Fibroblast of lung (primary cell): ENCODE data around the gene ALG12. TPM values are rescaled to one million over a fixed set of nuclear protein-coding genes. Genes with fewer than 3 reads are reported as not detected.

Experiments
- DNase-seq, 2 donors: peaks; one replicate each; pipeline versions ENCODE4 v3.0.0 to v3.0.0-alpha.2; 2010; ENCODE audit warnings: low read depth in 2 of 2
- H2AFZ ChIP-seq: 2 replicates; pipeline ENCODE4 v1.5.1; 2012; ENCODE audit warnings: low read length, control low read depth, inconsistent platforms
- H3K27ac ChIP-seq: 2 replicates; pipeline ENCODE4 v1.5.1; 2011; ENCODE audit warnings: low read length, control low read depth; ENCODE audit not compliant: insufficient read depth
- H3K27me3 ChIP-seq: 2 replicates; pipeline ENCODE4 v1.5.1; 2011; ENCODE audit warnings: mild to moderate bottlenecking, low read length; ENCODE audit not compliant: control insufficient read depth, insufficient read depth
- H3K36me3 ChIP-seq: 2 replicates; pipeline ENCODE4 v1.5.1; 2011; ENCODE audit warnings: low read length; ENCODE audit not compliant: control insufficient read depth, insufficient read depth
- H3K4me1 ChIP-seq: 2 replicates; pipeline ENCODE4 v1.5.1; 2011; ENCODE audit warnings: low read length; ENCODE audit not compliant: control insufficient read depth, insufficient read depth; ENCODE audit errors: extremely low read depth
- H3K4me2 ChIP-seq: 2 replicates; pipeline ENCODE4 v1.5.1; 2011; ENCODE audit warnings: low read length, control low read depth; ENCODE audit not compliant: insufficient read depth; ENCODE audit errors: extremely low read depth
- H3K4me3 ChIP-seq, 4 experiments: fragments of 200-600 bp in 1 of 4; sonication (generic) in 1 of 4; replicated peaks in 1 of 4; 2 replicates each; pipeline ENCODE4 v1.5.1; 2011 to 2016; ENCODE audit warnings: low read length in 4 of 4, low read depth in 3 of 4, mild to moderate bottlenecking in 3 of 4, control low read depth in 2 of 4, inconsistent platforms in 1 of 4, mixed read lengths in 1 of 4; ENCODE audit not compliant: insufficient read depth in 1 of 4; ENCODE audit errors: control extremely low read depth in 1 of 4
- H3K79me2 ChIP-seq: 2 replicates; pipeline ENCODE4 v1.5.1; 2012; ENCODE audit warnings: mild to moderate bottlenecking, low read length, inconsistent platforms; ENCODE audit not compliant: control insufficient read depth, insufficient read depth
- H3K9ac ChIP-seq: 2 replicates; pipeline ENCODE4 v1.5.1; 2011; ENCODE audit warnings: mild to moderate bottlenecking, low read length, control low read depth; ENCODE audit not compliant: insufficient read depth
- H3K9me3 ChIP-seq: 2 replicates; pipeline ENCODE4 v1.5.1; 2012; ENCODE audit warnings: low read depth, low read length; ENCODE audit not compliant: control insufficient read depth, insufficient read depth
- H4K20me1 ChIP-seq: 2 replicates; pipeline ENCODE4 v1.5.1; 2011; ENCODE audit warnings: low read length; ENCODE audit not compliant: control insufficient read depth, insufficient read depth; ENCODE audit errors: extremely low read depth
- CTCF ChIP-seq, 2 donors: IDR thresholded peaks in 1 of 2; conservative IDR thresholded peaks in 1 of 2; 1 replicate in 1 of 2; 2 replicates in 1 of 2; pipeline ENCODE4 v1.5.1; 2011 to 2012; ENCODE audit warnings: low read length in 2 of 2, control low read depth in 1 of 2, inconsistent platforms in 1 of 2, low read depth in 1 of 2, mild to moderate bottlenecking in 1 of 2
- EZH2 ChIP-seq: IDR thresholded peaks from 2 replicates; pipeline ENCODE4 v1.5.1; 2012; ENCODE audit warnings: low read length, control low read depth, mild to moderate bottlenecking; ENCODE audit errors: missing control alignments
- polyA plus RNA-seq, 2 donors: library from polyadenylated mRNA; depleted of rRNA in 1 of 2; stranded (reverse) in 1 of 2; unstranded in 1 of 2; fragments of >200 nt; gene quantifications; 2 replicates each; pipeline ENCODE4 v1.2.1, GENCODE V29; 2011 to 2012; ENCODE audit warnings: missing spikeins in 1 of 2
- total RNA-seq: library from RNA; depleted of rRNA; stranded (reverse); fragments of >200 nt; gene quantifications from 2 replicates; pipeline ENCODE4 v1.2.1, GENCODE V29; 2014

The ALG12 gene
- total and polyA plus RNA-seq, 2 donors (not counting 1 experiment from before 2014, with no cell fraction given): 9.6 to 19.0 TPM

- peak overlapping the region in 2 of 4 experiments; percentile 3 to 84 for H3K4me3 ChIP-seq
- H3K27me3 ChIP-seq: no peaks in the 10 kb centered on the region
- DNase-seq: no peak
- no peak overlapping the region for H3K9ac ChIP-seq
- no peak overlapping the region for H2AFZ ChIP-seq
- no peak for TF ChIP-seq EZH2
- TF ChIP-seq CTCF (conservative IDR thresholded peaks at IDR 0.05 in 1 of 2, IDR thresholded peaks at IDR 0.05 in 1 of 2; ENCODE audit: low read depth in 1 of 2, low read length in 2 of 2): no peak
- H3K36me3 ChIP-seq: peaks cover 20% of the 10 kb centered on the region
- peaks cover 14% of the 10 kb centered on the region for H3K4me1 ChIP-seq
- peaks cover 30% of the 10 kb centered on the region for H3K79me2 ChIP-seq
- H3K27ac ChIP-seq: no peak overlapping the region
- H4K20me1 ChIP-seq: no peaks in the 10 kb centered on the region
- H3K9me3 ChIP-seq: no peaks in the 10 kb centered on the region
- H3K4me2 ChIP-seq: peak overlapping the region; percentile 87
Observed at GRCh38 chr22:49958931-49959781, 40.9 kb upstream of the ALG12 start.

- TF ChIP-seq EZH2 (no peak), CTCF (conservative IDR thresholded peaks at IDR 0.05 in 1 of 2, IDR thresholded peaks at IDR 0.05 in 1 of 2; ENCODE audit: low read depth in 1 of 2, low read length in 2 of 2) (no peak)
- Histone ChIP-seq H2AFZ (no peak overlapping the region), H3K79me2 (peaks cover 24% of the 10 kb centered on the region), H3K4me1 (peaks cover 14% of the 10 kb centered on the region), H3K4me2 (no peak overlapping the region), H4K20me1 (no peaks in the 10 kb centered on the region), H3K9ac (no peak overlapping the region), H3K27ac (no peak overlapping the region), H3K4me3 (no peak overlapping the region), H3K36me3 (peaks cover 15% of the 10 kb centered on the region), H3K27me3 (no peaks in the 10 kb centered on the region), H3K9me3 (no peaks in the 10 kb centered on the region)
- DNase-seq: no peak
Observed at GRCh38 chr22:49958366-49958921, 40.2 kb upstream of the ALG12 start.

- H3K9ac ChIP-seq: no peak overlapping the region
- no peaks in the 10 kb centered on the region for H3K27me3 ChIP-seq
- H3K4me3 ChIP-seq: no peak overlapping the region
- H4K20me1 ChIP-seq: no peaks in the 10 kb centered on the region
- no peak overlapping the region for H2AFZ ChIP-seq
- H3K4me2 ChIP-seq: no peak overlapping the region
- DNase-seq: no peak
- H3K27ac ChIP-seq: no peak overlapping the region
- peaks cover 19% of the 10 kb centered on the region for H3K79me2 ChIP-seq
- TF ChIP-seq EZH2 (no peak), CTCF (conservative IDR thresholded peaks at IDR 0.05 in 1 of 2, IDR thresholded peaks at IDR 0.05 in 1 of 2; ENCODE audit: low read depth in 1 of 2, low read length in 2 of 2) (no peak)
- H3K36me3 ChIP-seq: peaks cover 10% of the 10 kb centered on the region
- no peaks in the 10 kb centered on the region for H3K9me3 ChIP-seq
- H3K4me1 ChIP-seq: peaks cover 10% of the 10 kb centered on the region
Observed at GRCh38 chr22:49957826-49958365, 39.7 kb upstream of the ALG12 start.
